ENCODE data around the gene CALML3.

GRCh38 chr10:5478694-5479305, 46.0 kb upstream of the CALML3 start:
- no peak for TF ChIP-seq EP300 (IDR thresholded peaks at IDR 0.05)
- no peak for TF ChIP-seq CTCF (IDR thresholded peaks at IDR 0.05)
- TF ChIP-seq POLR2A (IDR thresholded peaks at IDR 0.05), result no peak
